HG03457 (cell line): ENCODE results near the gene ARHGEF4.

Experiments
- ATAC-seq: cut with Tn5 transposase; IDR thresholded peaks from one replicate; pipeline ENCODE4 v1.9.1; 2021; ENCODE audit warnings: moderate number of reproducible peaks; ENCODE audit not compliant: unreplicated experiment

Gene ARHGEF4, protein sequence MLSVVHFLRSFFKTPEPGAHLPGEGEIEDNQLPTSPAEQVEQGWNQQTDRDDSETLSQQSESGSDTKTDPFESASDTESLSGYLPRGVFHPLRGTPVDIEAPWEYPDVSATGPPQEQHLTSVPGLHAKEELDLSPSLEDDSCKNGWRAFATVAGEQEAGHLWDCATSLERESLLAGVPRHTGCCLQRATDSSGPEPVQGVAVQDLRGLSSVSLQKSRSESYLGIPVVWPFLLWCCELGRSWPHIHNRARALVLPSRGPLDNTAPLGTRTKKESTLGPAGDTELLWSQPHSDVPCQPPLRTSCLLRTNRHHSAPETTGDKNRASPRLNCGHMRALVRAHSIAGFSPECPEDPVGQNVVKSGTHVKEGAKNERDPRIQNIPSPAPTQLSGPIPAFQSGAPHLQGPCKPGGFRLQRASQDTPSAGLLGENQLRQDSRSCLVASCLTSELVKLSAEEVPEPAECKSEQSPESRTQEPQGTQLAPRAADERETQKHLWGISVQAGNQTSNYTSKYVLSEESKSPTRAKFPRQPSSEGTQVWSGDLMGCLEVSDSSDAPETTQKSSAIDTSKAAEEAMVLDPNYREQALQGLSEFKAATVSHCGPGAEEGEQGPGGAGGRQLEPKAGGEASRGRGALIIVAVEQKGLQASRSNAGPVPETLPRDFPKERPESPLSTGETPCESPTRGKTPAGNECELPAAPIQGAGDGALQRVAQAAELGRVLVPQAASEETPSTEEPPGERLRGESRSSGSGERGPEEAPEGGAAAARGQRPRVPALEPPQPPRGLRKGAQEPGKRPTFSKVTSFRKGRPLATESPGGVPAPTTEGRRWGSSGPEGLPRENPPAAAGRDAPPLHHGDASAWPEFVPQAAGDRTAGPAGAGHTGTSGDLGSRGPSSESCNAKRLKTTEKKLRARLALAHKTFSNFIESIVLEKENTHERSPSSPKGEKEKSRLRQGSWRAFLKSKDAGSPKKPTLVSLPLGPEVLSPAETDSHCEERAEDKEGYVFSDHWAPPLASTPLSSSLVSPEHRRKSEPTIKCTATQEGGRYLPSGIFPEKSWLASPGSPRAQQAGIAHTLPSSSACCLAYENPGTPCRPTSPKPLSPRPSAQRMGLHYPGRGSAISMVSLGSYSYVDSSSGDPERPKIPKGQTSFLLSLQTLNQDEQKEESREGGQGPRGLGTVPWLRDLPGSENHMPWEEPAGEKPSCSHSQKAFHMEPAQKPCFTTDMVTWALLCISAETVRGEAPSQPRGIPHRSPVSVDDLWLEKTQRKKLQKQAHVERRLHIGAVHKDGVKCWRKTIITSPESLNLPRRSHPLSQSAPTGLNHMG (N-terminal part only)

DNA sequence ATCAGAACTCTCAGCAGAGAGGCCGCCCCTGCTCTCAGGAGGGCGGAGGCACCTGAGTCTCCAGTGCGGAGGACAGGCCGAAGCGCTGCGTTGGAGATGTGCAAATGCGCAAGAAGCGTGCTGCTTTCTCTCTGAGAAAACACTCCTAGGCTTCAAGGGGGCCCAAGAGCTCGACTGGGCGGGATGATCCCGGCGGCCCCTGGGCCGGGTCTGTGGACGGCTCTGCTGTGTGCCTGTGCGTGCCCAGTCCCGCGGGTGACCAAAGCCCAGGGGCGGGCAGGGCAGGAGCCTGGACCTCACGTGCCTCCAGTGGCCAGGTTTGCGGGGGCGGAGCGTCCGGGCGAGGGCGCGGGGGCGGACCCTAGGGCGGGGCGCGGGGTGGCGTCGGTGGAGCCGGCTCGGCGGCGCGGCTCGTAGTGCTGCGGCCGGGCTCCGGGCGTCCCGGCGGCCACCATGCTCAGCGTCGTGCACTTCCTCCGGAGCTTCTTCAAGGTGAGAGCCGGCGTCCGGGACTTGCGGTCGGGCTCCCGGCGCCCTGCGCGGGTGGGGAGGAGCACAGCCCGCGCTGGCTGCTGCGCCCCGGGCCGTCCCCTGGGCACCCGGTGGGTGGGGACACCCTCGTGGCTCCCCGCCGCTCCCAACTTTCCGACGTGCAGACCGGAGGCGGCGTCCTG, at the start of gene ARHGEF4:
TSS of gene ARHGEF4 (plus strand) at position 414 of the 674 bp plus-strand sequence. CDS start at position 454, 40 bp downstream.
- ATAC-seq: no peak

DNA sequence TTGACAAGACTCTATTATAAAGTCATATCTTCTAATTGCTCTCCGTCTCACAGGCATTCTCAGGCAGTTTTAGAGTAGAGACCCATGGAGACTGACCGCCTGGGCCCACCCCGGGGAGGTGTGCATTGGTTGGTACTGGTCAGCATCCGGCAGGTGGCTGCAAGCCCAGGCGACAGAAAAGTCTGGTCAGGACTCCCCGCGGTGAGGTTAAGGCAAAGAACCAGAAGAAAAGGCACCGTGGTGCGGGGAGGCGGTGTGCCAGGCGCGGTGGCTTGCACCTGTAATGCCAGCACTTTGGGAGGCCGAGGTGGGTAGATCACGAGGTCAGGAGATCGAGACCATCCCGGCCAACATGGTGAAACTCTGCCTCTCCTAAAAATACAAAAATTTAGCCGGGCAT, 48.9 kb upstream of the ARHGEF4 start:
- ATAC-seq: no peak

DNA sequence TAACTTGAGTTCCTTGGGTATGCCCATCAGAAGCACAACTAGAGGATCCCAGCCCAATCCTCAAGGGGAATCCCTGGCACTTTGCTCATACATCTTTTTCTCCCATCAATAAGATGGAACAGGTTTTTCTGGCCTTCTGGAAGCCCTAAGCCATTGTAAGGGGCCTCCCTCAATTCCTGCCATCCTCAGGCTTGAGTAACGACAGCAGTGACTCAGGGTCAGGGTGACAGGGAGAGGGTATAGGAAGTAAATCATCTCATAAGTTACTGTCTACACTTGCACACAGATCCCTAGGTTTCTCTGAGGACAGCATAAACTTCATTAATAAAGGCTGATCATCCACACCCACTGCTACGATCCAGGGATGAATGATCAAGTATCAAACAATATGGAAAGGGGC, 46.4 kb upstream of the ARHGEF4 start:
- no peak for ATAC-seq

DNA sequence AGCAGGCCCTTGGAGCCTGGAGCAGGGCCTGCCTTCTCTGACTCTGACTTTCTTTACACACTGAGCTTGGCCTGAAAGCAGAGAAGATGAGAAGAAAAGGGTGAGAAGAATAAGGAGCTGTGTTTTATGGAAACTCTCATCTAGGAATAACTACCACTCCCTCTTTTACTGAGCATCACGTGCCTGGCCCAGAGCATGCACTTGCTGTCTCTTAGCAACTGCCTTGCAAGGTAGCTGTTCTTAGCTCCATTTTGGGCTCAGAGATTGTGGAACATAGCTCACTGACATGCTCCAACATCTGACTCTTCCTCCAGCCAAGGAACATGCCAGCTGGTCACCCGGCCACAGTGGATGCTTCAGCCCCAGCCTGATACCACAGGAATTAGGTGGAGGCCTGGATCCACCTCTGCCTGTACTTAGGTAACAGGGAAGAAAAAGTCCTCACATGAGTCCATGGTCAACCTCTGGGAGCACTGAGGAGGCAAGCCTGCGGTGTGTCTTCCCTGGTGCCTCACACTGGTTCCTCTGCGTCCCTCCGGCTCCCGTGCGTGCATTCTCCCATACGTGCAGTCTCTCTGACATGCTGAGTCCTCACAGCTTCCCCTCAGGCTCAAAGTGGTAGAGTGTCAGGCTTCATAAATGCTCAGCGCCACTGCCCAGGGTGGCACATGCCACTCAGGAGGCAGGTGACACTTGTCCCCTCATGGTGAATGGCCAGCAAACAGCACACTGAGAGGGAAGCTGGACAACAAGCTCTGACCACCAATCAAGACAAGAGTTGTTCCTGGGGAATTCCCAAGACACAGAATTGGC, 45.7 kb upstream of the ARHGEF4 start:
- no peak for ATAC-seq

DNA sequence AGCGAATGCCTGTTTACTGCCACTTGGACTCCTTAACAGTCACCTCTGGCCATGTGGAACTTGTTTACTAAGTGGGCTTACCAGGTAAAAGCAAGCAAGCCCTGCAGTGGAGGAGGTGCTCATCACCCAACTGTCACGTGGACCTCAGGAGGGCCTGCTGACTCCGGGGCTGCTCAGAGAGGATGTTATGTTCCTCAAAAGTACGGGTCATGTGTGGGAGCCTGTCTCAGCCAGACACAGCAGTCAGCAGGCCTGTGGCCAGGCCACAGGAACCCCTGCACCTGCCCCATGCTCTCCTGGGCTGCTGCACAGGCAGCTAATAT, 45.1 kb upstream of the ARHGEF4 start:
- ATAC-seq: no peak

DNA sequence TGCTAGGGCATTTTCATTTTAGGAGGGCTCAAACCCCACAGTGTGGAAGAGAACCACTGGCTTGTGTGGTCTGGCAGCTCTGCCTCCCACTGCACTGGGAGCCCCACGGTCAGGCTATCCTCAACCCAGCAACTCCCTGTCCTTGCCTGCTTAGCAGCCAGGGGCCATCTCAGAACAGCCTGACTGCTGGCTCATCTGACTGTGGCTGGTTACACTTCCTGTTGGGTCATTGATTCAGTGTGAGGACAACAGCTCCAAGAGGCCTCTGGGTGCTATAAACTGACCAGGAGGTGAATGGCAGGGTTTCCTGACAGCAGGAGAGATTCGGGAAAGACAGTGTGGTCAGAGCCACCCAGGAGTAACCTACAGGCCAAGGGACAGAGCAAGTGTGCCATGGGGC, 41.3 kb upstream of the ARHGEF4 start:
- ATAC-seq: no peak

DNA sequence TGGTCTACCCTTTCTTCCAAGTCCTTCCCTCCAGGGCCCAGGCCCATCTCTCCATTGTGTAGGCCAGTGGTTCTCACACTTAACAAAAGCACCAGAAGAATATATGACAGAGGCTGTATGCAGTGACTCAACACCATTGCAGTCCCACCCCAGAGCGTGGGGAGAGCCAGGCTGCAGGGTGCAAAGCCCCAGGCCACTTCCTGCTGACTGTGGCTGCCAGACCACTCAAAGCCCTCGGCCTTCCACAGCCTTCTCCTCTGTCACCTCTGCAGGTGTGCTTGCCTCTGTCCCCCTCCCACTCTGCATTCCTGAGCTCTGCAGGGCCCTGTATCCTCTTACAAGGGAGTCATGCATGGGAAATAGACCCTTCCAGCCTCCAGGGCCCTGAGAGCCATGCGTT, 40.4 kb upstream of the ARHGEF4 start:
- no peak for ATAC-seq

DNA sequence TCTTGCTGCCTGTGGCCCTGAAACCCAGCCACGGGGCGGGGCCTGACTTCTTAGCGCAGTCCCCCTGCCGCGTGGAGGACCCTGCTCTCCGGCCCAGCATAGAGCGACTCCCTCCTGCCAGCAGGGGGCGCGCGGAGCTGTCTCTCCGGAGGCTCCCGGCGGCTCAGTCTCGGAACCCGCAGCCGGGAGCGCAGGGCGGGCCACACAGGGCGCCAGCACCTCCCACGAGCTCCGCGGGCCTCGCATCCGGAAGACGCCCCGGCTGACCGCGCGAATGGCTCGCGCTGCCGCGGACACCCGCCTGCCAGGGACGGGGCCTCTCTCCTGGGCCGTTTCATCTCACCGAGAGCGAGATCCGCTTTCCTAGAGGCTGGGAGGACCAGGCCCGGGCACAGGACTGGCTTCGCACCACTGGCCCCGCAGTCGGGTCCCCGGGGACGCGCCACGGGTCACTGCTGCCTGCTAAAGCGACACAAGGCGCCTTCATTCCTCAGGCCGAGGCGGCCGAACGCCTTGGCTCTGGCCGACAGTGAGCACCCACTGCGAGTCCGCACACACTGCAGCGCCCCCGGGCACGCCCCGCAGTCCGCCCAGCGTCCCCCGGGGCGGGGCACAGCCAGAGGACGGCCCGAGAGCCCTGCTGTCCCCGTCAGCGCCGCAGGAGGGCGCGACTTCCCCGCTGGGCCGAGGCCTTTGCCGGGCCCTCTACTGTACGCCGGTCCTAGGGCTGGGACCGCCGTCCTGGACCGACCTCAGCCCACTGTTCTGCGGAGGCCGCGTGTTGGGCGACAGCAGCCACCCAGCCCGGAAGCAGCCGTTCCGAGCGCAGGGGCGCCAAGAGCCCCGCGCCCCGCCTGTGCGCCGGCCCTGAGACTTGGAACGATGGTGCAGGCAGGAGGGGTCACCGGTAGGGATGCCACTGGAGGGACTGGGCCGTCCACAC, 39.0 kb upstream of the ARHGEF4 start:
- peak; percentile 92 for ATAC-seq

DNA sequence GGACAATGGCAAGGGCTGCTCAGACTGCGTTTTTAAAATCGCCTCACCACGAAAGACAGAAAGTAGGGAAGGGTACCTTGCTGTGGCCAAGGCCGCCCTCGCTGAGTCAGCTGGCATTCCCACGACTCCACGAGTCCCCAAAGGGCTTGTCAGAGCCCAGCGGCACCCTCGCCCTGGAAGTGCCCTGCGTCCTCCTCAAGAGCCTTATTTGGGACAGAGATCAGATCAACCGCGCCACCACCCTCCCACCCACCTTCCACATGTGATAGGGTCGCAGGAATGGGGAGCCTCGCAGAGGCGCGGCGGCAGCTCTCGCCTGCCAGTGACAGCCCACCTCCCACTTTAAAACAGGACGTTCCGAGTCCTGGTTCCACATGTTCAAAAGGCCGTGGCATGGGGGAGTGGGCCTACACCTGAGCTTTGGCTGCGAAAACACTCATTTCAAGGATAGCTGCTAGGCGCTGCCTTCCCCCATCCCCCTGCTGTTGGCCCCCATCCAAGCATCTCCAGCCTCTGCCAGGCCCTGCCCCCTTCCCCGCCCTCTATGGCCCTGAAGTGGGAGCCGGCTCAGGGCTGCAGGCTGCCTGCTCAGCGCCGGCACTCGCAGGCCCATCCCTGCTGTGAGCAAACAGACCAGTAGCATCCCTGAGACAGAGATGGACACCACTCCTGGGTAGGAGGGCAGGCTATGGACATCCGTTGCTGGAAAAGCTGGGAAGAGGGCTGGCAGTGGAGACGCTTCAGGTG, 38.1 kb upstream of the ARHGEF4 start:
- ATAC-seq: no peak

DNA sequence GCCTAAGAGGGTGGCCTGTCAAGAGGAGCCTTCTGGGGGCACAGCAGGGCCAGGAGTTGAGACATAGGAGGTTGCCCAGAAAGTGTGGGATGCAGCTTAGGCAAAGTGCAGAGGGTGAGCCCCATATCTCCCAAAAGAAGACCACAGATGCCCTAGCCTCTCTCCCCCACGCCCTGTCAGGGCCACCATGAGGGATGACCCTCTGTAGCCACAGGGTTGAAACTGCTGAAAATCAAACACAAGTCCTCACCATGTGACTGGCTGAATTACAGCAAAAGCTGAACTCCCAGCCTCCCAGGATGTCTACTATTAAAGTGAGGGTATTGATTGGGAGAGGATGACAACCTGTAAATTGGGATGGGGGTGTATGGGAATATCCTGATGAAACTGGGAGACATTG, 37.4 kb upstream of the ARHGEF4 start:
- no peak for ATAC-seq

DNA sequence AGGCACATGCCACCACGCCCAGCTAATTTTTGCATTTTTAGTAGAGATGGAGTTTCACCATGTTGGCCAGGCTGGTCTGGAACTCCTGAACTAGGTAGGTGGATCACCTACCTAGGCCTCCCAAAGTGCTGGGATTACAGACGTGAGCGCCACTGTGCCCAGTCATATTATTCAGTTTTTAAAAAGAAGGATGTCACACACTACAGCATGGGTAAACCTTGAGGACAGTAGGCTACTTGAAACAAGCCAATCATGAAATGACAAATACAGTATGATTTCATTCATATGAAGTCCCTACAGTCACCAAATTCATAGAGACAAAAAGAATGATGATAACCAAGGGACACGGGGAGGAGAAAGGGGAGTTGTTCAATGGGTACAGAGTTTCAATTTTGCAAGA, 31.1 kb upstream of the ARHGEF4 start:
- no peak for ATAC-seq

DNA sequence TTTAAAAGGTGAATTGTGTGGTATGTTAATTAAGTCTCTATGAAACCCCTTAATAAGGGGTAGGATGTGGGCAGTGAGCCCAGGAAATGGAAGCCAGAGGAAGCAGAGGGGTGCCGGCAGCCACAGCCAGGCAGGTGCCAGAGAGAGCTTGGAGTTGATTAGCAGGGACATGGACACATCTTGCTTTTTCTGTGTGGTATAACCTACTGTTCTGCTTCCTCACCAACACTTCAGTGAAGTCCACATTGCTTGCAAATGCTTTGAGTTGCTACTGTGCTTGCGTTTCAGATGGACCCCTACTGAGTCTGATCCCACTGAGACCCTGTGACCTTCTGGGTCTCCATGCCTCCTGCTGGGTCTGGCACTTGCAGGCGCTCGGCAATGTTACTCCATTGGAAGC, 30.3 kb upstream of the ARHGEF4 start:
- no peak for ATAC-seq

DNA sequence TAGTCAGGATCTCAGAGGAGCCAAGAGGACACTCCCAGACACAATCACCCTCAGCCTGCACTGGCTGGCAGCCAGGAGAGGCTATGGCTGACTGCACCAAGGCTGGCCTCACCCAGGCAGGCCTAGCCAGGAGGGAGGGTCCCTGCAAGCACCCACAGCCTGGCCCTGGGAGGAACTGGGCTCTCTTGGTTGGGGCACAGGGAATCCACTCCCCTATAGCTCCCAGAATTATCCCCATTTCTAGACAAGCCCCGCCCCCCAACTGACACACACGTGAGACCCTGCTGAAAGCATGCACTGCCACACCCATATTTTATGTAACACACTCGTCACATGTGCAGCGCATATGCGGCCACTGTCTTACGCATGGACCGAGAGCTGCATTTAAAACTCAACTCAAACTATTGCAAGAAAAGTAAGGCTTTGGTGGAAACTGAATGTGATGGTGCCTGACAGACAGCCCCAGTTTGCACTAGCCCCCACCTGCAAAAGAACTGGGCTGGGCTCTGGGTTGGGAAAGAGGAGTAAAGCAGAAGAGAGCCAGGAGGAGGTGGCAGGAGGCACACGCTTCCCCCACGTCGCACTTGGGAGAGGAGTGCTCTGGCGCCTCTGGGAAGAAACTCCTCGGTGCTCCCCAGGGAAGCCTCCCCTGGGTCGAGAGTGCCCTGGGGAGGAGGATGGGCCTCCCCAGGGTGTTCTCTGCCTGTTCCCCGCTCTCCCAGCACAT, 28.9 kb upstream of the ARHGEF4 start:
- no peak for ATAC-seq

DNA sequence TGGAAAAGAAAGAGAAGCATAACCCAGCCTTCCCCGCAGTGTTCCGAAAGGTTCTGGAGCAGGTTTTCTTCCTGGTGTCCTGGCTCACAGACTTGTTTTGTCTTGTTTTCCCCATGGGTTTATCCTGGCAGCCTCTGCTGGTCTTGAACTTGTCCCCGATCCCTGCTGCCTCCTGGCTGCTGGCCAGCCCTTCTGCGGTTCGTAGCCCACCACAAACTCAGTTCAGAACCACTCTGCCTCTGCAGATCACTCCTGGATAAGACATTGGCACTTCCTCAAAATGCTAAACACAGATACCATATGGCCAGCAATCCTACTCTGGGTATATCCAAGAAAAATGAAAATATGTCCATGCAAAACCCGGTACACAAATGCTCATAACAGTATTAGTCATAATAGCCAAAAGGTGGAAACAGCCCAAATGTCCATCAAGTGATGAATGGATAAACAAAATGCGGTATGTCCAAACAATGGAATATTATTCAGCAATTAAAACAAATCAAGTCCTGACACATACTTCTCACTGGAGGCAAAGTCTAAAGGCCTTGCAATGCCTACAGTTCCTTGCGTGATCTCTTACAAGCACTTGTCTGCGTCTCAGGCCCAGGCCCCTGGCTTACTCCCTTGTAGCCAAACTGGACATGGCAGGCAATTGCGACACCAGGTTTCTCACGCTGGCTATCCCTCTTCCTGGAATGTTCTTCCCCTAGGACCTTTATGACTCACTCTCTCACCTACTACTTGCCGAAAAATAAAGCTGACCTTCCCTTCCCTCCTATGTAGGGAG, 28.0 kb upstream of the ARHGEF4 start:
- ATAC-seq: no peak

DNA sequence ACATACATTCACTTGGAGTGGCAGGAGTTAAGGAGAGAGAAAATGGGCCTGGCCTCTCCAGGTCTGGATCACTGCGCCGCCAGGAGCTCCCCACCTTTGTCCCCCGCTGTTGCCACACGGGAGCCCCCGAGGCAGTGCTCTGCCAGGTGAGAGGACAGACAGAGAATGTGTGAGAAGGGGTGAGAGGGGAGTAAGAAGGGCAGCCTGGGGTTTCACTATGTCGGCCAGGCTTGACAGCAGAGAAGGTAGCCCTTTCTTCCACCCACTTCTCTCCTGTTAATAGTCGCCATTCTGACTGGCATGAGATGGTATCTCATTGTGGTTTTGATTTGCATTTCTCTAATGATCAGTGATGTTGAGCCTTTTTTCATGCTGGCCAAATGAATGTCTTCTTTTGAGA, 26.2 kb upstream of the ARHGEF4 start:
- no peak for ATAC-seq

DNA sequence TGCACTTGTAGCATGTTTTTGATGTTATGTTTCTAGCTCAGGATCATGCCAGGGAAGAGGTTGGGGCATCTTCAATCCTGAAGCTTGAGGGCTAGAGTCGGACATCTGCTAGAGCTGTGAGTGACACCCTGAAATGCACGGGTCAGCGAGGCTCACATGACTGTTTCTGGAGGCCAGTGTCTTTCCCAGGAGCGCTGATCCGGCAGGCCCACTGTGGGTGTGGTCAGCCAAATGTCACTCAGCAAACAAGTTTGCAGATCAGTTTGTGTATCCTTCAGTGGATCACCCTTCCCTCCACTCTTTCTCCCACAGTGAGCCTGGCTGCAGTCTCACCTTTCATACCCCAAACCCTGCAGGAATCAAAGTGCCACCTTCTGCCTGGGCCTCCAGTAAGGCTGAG, 23.0 kb upstream of the ARHGEF4 start:
- ATAC-seq: no peak
